ENCODE measurements around the gene ACTL8. TPM values are rescaled to one million over a fixed set of nuclear protein-coding genes. Genes with fewer than 3 reads are reported as not detected.
A peak's percentile ranks its signal among the peaks of the same experiment; 100 is the strongest.

ACTL8 gene
- total RNA-seq, 4 donors from 2014 or later: not detected

- ATAC-seq (ENCODE audit: low FRiP score) (no peak), DNase-seq (ENCODE audit: low spot score) (no peak)
- TF ChIP-seq, protein P1, sequence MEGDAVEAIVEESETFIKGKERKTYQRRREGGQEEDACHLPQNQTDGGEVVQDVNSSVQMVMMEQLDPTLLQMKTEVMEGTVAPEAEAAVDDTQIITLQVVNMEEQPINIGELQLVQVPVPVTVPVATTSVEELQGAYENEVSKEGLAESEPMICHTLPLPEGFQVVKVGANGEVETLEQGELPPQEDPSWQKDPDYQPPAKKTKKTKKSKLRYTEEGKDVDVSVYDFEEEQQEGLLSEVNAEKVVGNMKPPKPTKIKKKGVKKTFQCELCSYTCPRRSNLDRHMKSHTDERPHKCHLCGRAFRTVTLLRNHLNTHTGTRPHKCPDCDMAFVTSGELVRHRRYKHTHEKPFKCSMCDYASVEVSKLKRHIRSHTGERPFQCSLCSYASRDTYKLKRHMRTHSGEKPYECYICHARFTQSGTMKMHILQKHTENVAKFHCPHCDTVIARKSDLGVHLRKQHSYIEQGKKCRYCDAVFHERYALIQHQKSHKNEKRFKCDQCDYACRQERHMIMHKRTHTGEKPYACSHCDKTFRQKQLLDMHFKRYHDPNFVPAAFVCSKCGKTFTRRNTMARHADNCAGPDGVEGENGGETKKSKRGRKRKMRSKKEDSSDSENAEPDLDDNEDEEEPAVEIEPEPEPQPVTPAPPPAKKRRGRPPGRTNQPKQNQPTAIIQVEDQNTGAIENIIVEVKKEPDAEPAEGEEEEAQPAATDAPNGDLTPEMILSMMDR (IDR thresholded peaks at IDR 0.05): no peak
Observed at GRCh38 chr1:17857996-17858395, 102.9 kb downstream of the ACTL8 start.

- no peak for DNase-seq (ENCODE audit: low spot score)
- TF ChIP-seq, protein P1 (IDR thresholded peaks at IDR 0.05): no peak
- ATAC-seq (ENCODE audit: low FRiP score): no peak
Observed at GRCh38 chr1:17860812-17861211, 105.7 kb downstream of the ACTL8 start.

DNA sequence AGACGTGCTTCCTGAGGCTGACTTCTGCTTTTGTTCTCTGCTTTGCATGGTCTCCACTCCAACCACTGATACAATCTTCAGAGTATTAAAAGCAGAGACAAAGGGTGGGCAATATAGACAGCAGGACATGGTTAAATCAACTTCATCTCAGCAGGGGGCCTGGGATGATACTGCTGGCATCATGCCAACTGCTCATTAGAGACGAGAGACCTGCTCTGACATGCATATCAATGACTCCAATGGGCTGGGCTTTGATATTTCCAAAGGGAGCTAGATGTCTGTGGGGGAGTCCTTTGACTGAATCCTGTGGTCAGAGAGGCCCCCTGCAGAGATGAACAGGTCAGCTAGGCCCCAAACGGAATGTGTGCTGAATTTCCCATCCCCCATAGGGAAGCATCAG is 106.6 kb downstream of the ACTL8 start:
- TF ChIP-seq, protein P1 (IDR thresholded peaks at IDR 0.05): no peak
- ATAC-seq (ENCODE audit: low FRiP score) (no peak), DNase-seq (ENCODE audit: low spot score) (no peak)

GRCh38 chr1:17862121-17862520 is 107.0 kb downstream of the ACTL8 start:
- DNase-seq (ENCODE audit: low spot score): no peak
- TF ChIP-seq, protein P1 (IDR thresholded peaks at IDR 0.05): no peak
- ATAC-seq (ENCODE audit: low FRiP score): no peak

- ATAC-seq (ENCODE audit: low FRiP score): peak; percentile 73
- DNase-seq (ENCODE audit: low spot score): no peak
- TF ChIP-seq, protein P1 (IDR thresholded peaks at IDR 0.05): no peak
Observed at GRCh38 chr1:17865912-17866739, 111.0 kb downstream of the ACTL8 start.

GRCh38 chr1:17866740-17867029 is 111.6 kb downstream of the ACTL8 start:
- ATAC-seq (ENCODE audit: low FRiP score): no peak
- TF ChIP-seq, protein P1 (IDR thresholded peaks at IDR 0.05): no peak
- no peak for DNase-seq (ENCODE audit: low spot score)

GRCh38 chr1:17867470-17867869 is 112.3 kb downstream of the ACTL8 start:
- ATAC-seq (ENCODE audit: low FRiP score): no peak
- TF ChIP-seq, protein P1 (IDR thresholded peaks at IDR 0.05): no peak
- no peak for DNase-seq (ENCODE audit: low spot score)
